ENCODE data around the gene MTMR2. TPM values are rescaled to one million over a fixed set of nuclear protein-coding genes. Genes with fewer than 3 reads are reported as not detected.

Gene MTMR2
- total and polyA plus RNA-seq, 10 of the 15 experiments (the other 5 are each of a cell fraction or from before 2014, with no cell fraction given) = 7.6 to 46.6 (median 22.5) TPM

DNA sequence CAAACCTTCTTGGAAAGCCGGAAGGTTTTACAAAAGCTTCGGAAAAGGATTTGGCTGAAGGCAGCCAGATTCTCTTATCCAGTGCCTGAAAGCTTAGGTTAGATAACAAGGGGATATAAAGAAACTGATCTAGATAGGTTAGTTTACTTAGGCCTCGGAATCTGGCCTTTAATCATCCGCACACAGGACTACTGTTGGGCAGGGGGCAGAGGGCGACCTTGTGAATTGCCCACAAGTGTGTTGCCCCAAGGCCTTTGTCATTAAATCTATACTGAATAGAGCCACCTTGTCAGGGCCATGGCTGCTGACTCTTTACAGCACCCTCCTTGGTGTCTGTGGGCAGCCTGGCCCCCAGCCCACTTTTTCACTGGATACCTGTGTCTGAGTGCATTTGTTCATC lies 9.7 kb upstream of the MTMR2 start (continued):
- TF ChIP-seq JUNB (IDR thresholded peaks at IDR 0.05) (no peak), ZBTB4 (CRISPR knock-in tag; IDR thresholded peaks at IDR 0.05) (no peak)

DNA sequence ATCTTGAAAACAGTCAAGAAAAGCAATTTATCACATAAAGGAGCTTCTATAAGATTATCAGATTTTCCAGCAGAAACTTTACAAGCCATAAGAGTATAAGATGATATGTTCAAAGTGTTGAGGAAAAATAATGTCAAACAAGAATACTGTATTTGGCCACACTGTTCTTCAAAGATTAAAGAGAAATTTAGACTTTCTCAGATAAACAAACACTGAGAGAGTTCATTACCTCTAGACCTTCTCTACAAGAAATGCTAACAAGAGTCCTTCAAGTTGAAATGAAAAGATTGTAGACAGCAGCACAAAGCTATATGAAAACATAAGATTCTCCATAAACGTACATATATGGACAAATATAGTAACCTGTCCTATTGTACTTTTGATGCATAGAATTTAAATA lies 8.0 kb upstream of the MTMR2 start:
- Histone ChIP-seq H3K4me2 (ENCODE audit: control insufficient read depth, insufficient read depth) (no peak overlapping the region), H3K36me3 (ENCODE audit: control insufficient read depth in 2 of 2, insufficient read depth in 2 of 2, low read length in 1 of 2) (no peaks in the 10 kb centered on the region), H3K27me3 (replicated peaks in 1 of 2; ENCODE audit: control insufficient read depth in 2 of 2, insufficient read depth in 2 of 2, low read length in 1 of 2) (no peaks in the 10 kb centered on the region), H3K9ac (ENCODE audit: control insufficient read depth, insufficient read depth, low read length) (no peak overlapping the region), H2AFZ (ENCODE audit: control insufficient read depth, low read depth, low read length) (no peak overlapping the region), H4K20me1 (ENCODE audit: control insufficient read depth, insufficient read depth) (no peaks in the 10 kb centered on the region), H3K4me1 (ENCODE audit: control insufficient read depth, insufficient read depth, low read length) (no peaks in the 10 kb centered on the region), H3K27ac (ENCODE audit: control insufficient read depth, insufficient read depth) (no peak overlapping the region), H3K79me2 (ENCODE audit: control insufficient read depth, insufficient read depth, low read length) (no peaks in the 10 kb centered on the region), H3K9me3 (replicated peaks; ENCODE audit: control insufficient read depth, insufficient read depth, low read length) (peaks cover 2% of the 10 kb centered on the region; the same call in 2 of the 3 replicates), H3K4me3 (no peak overlapping the region)
- no peak for ATAC-seq
- TF ChIP-seq RFX5 (IDR thresholded peaks at IDR 0.05; ENCODE audit: low read depth, low read length) (no peak), STAT3 (IDR thresholded peaks at IDR 0.05; ENCODE audit: low read depth, low read length) (no peak), SREBF2 (IDR thresholded peaks at IDR 0.05; ENCODE audit: low read length) (no peak), FOXK2 (IDR thresholded peaks at IDR 0.05) (no peak), CHD4 (IDR thresholded peaks at IDR 0.05) (no peak), STAT1 (conservative IDR thresholded peaks at IDR 0.05) (no peak), RCOR1 (conservative IDR thresholded peaks at IDR 0.05; ENCODE audit: low read depth, low read length) (no peak), SIN3A (IDR thresholded peaks at IDR 0.05; ENCODE audit: low read depth, low read length) (no peak), NFXL1 (IDR thresholded peaks at IDR 0.05; ENCODE audit: borderline replicate concordance) (no peak), POLR2A (IDR thresholded peaks at IDR 0.05; ENCODE audit: low read depth, low read length) (no peak), PAX8 (IDR thresholded peaks at IDR 0.05) (no peak), ZBTB4 (CRISPR knock-in tag; IDR thresholded peaks at IDR 0.05) (no peak), TCF12 (IDR thresholded peaks at IDR 0.05; ENCODE audit: low read depth, low read length) (no peak), PKNOX1 (IDR thresholded peaks at IDR 0.05) (no peak)
- ChIA-PET RAD21 (ENCODE audit: unreplicated experiment) (no interaction called here), POLR2A (no interaction called here), CTCF (no interaction called here), SMC1A (ENCODE audit: uncharacterized antibody, unreplicated experiment) (interaction anchor here (1.1 kb wide), 1 partner anchor 37 kb away, joined by 3 read pairs; no protein-coding TSS in a partner anchor)
- intact Hi-C loops (cut with micrococcal nuclease; ENCODE audit: unreplicated experiment) (no loop called here), in situ Hi-C loops (cut with MboI) (no loop called here)
- FAIRE-seq = no peak
- DNase-seq (ENCODE audit: low read depth, low spot score) = no peak
- 41% methylated on average over 1 of the region's 1 CpG for WGBS (ENCODE audit: insufficient coverage, insufficient replicate concordance, low lambda C conversion rate, missing lambda C conversion rate)
- BruUV-seq (replicated peaks) = no TSS peak
